H1 (cell line): ENCODE measurements around the gene TRAPPC12. TPM values are rescaled to one million over a fixed set of nuclear protein-coding genes. Genes with fewer than 3 reads are reported as not detected.

ENCODE experiments used
- CTCF ChIA-PET: fragments of 300-600 bp; sonication (Branson Sonifier 250); formaldehyde crosslinking; loops from one replicate; lab custom pipeline; 2021; ENCODE audit not compliant: partially characterized antibody; lab: Charles Lee
- POLR2A ChIA-PET: fragments of 300-600 bp; sonication (Branson Sonifier 250); formaldehyde crosslinking; loops from one replicate; lab custom pipeline; 2021; ENCODE audit warnings: inconsistent platforms; ENCODE audit not compliant: partially characterized antibody; lab: Charles Lee
- DNase-seq, 2 experiments: peaks; one replicate each; pipeline versions ENCODE4 v3.0.0 to v3.0.0-alpha.2; 2010 to 2022; ENCODE audit warnings: low spot score in 2 of 2, low read depth in 1 of 2, mixed read lengths in 1 of 2
- FAIRE-seq: peaks from 2 replicates; lab custom pipeline; 2011; peaks lifted over from hg19 to GRCh38; lab: Jason Lieb, UNC
- H2AFZ ChIP-seq: 2 replicates; pipeline ENCODE4 v1.8.1; 2012; ENCODE audit warnings: low read length, inconsistent platforms
- H2AK5ac ChIP-seq: 2 replicates; pipeline ENCODE4 v1.6.1; 2013; ENCODE audit warnings: low read depth, low read length
- H2BK120ac ChIP-seq: replicated peaks from 2 replicates; pipeline ENCODE3; 2013; ENCODE audit warnings: low read depth, low read length, inconsistent platforms
- H2BK12ac ChIP-seq: 2 replicates; pipeline ENCODE4 v1.6.1; 2013; ENCODE audit warnings: low read depth, low read length
- H2BK15ac ChIP-seq: 2 replicates; pipeline ENCODE4 v1.6.1; 2013; ENCODE audit warnings: low read length
- H2BK20ac ChIP-seq: 2 replicates; pipeline ENCODE4 v1.6.1; 2013; ENCODE audit warnings: low read length
- H2BK5ac ChIP-seq: 2 replicates; pipeline ENCODE4 v1.6.1; 2013; ENCODE audit warnings: low read depth, low read length
- H3K14ac ChIP-seq: 2 replicates; pipeline ENCODE4 v1.6.1; 2013; ENCODE audit warnings: inconsistent platforms; ENCODE audit not compliant: insufficient read length
- H3K18ac ChIP-seq: 2 replicates; pipeline ENCODE4 v1.6.1; 2013; ENCODE audit warnings: low read length; ENCODE audit errors: extremely low read depth
- H3K23ac ChIP-seq: 2 replicates; pipeline ENCODE4 v1.6.1; 2013; ENCODE audit warnings: inconsistent platforms; ENCODE audit not compliant: insufficient read length
- H3K23me2 ChIP-seq: 2 replicates; pipeline ENCODE4 v1.6.1; 2013; ENCODE audit warnings: low read depth, low read length
- H3K27ac ChIP-seq: 2 replicates; pipeline ENCODE4 v1.6.1; 2011; ENCODE audit warnings: low read depth, low read length, inconsistent platforms
- H3K27me3 ChIP-seq, 4 experiments: replicated peaks in 1 of 4; 1 replicate in 1 of 4; 2 replicates in 3 of 4; pipeline versions ENCODE4 v1.6.1 to v1.8.1; 2011 to 2013; ENCODE audit warnings: low read length in 3 of 4, mild to moderate bottlenecking in 3 of 4, inconsistent platforms in 2 of 4, mixed read lengths in 2 of 4, moderate library complexity in 1 of 4; ENCODE audit not compliant: control insufficient read depth in 3 of 4, insufficient read depth in 3 of 4; ENCODE audit errors: extremely low read depth in 1 of 4
- H3K36me3 ChIP-seq, 4 experiments: 2 replicates each; pipeline versions ENCODE4 v1.6.1 to v1.8.1; 2011 to 2013; ENCODE audit warnings: mild to moderate bottlenecking in 4 of 4, low read length in 3 of 4, moderate library complexity in 2 of 4, control low read depth in 1 of 4, inconsistent platforms in 1 of 4; ENCODE audit not compliant: insufficient read depth in 4 of 4, control insufficient read depth in 2 of 4
- H3K4ac ChIP-seq: replicated peaks from 2 replicates; pipeline ENCODE3; 2013; ENCODE audit warnings: low read length, low read depth, mixed read lengths, inconsistent platforms; ENCODE audit not compliant: insufficient read length
- H3K4me1 ChIP-seq, 4 experiments: replicated peaks in 1 of 4; 1 replicate in 1 of 4; 2 replicates in 3 of 4; pipeline versions ENCODE4 v1.6.1 to v1.8.1; 2011 to 2013; ENCODE audit warnings: low read length in 3 of 4, inconsistent platforms in 2 of 4, mixed read lengths in 1 of 4; ENCODE audit not compliant: insufficient read depth in 4 of 4, control insufficient read depth in 3 of 4
- H3K4me2 ChIP-seq, 2 experiments: 2 replicates each; pipeline versions ENCODE4 v1.6.1 to v1.8.1; 2011 to 2013; ENCODE audit warnings: low read depth in 2 of 2, low read length in 2 of 2, control low read depth in 1 of 2, inconsistent platforms in 1 of 2, mild to moderate bottlenecking in 1 of 2; ENCODE audit not compliant: insufficient read depth in 1 of 2
- H3K4me3 ChIP-seq, 4 experiments: fragments of 200-600, 300-600 bp in 1 of 4; sonication (generic), shearing (Covaris generic), sonication (Bioruptor Twin) in 1 of 4; 2 replicates each; pipeline versions ENCODE4 v1.5.1 to v1.8.1; 2011 to 2016; ENCODE audit warnings: low read length in 4 of 4, low read depth in 3 of 4, control low read depth in 2 of 4, inconsistent platforms in 2 of 4, mild to moderate bottlenecking in 2 of 4, mixed read lengths in 1 of 4, moderate library complexity in 1 of 4; ENCODE audit not compliant: insufficient read depth in 2 of 4; ENCODE audit errors: extremely low read depth in 1 of 4
- H3K56ac ChIP-seq: replicated peaks from 2 replicates; pipeline ENCODE3; 2013; ENCODE audit warnings: low read depth, mild to moderate bottlenecking, mixed read lengths, low read length, inconsistent platforms; ENCODE audit not compliant: insufficient read length
- H3K79me1 ChIP-seq: 2 replicates; pipeline ENCODE4 v1.6.1; 2013; ENCODE audit warnings: low read depth, low read length, control low read depth
- H3K79me2 ChIP-seq, 2 experiments: 2 replicates each; pipeline versions ENCODE4 v1.6.1 to v1.8.1; 2012 to 2013; ENCODE audit warnings: low read length in 2 of 2, mild to moderate bottlenecking in 2 of 2, inconsistent platforms in 1 of 2; ENCODE audit not compliant: insufficient read depth in 2 of 2, control insufficient read depth in 1 of 2
- H3K9ac ChIP-seq, 4 experiments: replicated peaks in 1 of 4; 1 replicate in 1 of 4; 2 replicates in 3 of 4; pipeline versions ENCODE4 v1.6.1 to v1.8.1; 2011 to 2013; ENCODE audit warnings: low read depth in 3 of 4, low read length in 3 of 4, control low read depth in 2 of 4, mild to moderate bottlenecking in 2 of 4, moderate library complexity in 2 of 4, inconsistent platforms in 1 of 4; ENCODE audit errors: extremely low read depth in 1 of 4
- H3K9me3 ChIP-seq, 2 experiments: 2 replicates each; pipeline versions ENCODE4 v1.6.1 to v1.8.1; 2012 to 2013; ENCODE audit warnings: mild to moderate bottlenecking in 2 of 2, moderate library complexity in 2 of 2, control low read depth in 1 of 2, inconsistent platforms in 1 of 2, low read depth in 1 of 2, low read length in 1 of 2, mixed read lengths in 1 of 2; ENCODE audit not compliant: insufficient read depth in 2 of 2
- H4K20me1 ChIP-seq, 2 experiments: replicated peaks in 1 of 2; 2 replicates each; pipeline versions ENCODE3 to v1.8.1; 2011 to 2013; ENCODE audit warnings: inconsistent platforms in 2 of 2, low read length in 2 of 2, mild to moderate bottlenecking in 1 of 2; ENCODE audit not compliant: insufficient read depth in 2 of 2, control insufficient read depth in 1 of 2
- H4K5ac ChIP-seq: 2 replicates; pipeline ENCODE4 v1.6.1; 2013; ENCODE audit warnings: low read length, low read depth, mixed read lengths, inconsistent platforms; ENCODE audit not compliant: insufficient read length
- H4K8ac ChIP-seq: 2 replicates; pipeline ENCODE4 v1.8.0; 2013; ENCODE audit warnings: mild to moderate bottlenecking, moderate library complexity, low read length, inconsistent platforms; ENCODE audit not compliant: insufficient read depth; ENCODE audit errors: extremely low read depth
- H4K91ac ChIP-seq: replicated peaks from 2 replicates; pipeline ENCODE3; 2013; ENCODE audit warnings: low read length, mixed read lengths, inconsistent platforms; ENCODE audit not compliant: insufficient read length
- EGR1 ChIP-seq: IDR thresholded peaks from 2 replicates; pipeline ENCODE4 v1.6.1; 2011; ENCODE audit warnings: low read depth, low read length, borderline replicate concordance
- RXRA ChIP-seq: IDR thresholded peaks from 2 replicates; pipeline ENCODE4 v1.6.1; 2011; ENCODE audit warnings: low read depth, mild to moderate bottlenecking, low read length, moderate library complexity; ENCODE audit not compliant: insufficient read depth
- SIX5 ChIP-seq: IDR thresholded peaks from 2 replicates; pipeline ENCODE4 v1.6.1; 2011; ENCODE audit warnings: mild to moderate bottlenecking, low read depth, low read length
- SUZ12 ChIP-seq: fragments of 200-600 bp; sonication (generic); IDR thresholded peaks from 2 replicates; pipeline ENCODE4 v1.6.1; 2012; ENCODE audit warnings: mild to moderate bottlenecking, inconsistent platforms, low read length, moderate library complexity, mixed read lengths
- WGBS, 2 experiments: shearing (Covaris generic) in 1 of 2; methylation state at CpG; one replicate each; pipeline versions ENCODE4 v1.1.6 to v1.1.7; 2013 to 2015; ENCODE audit warnings: low lambda C conversion rate in 2 of 2, mixed read lengths in 2 of 2, inconsistent platforms in 1 of 2, low coverage in 1 of 2, missing lambda C conversion rate in 1 of 2; ENCODE audit not compliant: insufficient replicate concordance in 2 of 2, insufficient coverage in 1 of 2, insufficient read length in 1 of 2; ENCODE audit errors: extremely low coverage in 1 of 2, missing lambda C conversion rate in 1 of 2; 5-methylcytosine and 5-hydroxymethylcytosine counted together
- polyA plus RNA-seq, 7 experiments: library from polyadenylated mRNA; depleted of rRNA in 3 of 7; stranded (reverse) in 5 of 7; unstranded in 2 of 7; fragments of >200 nt in 5 of 7; fragments of 200-250 nt in 2 of 7; gene quantifications; 1 replicate in 5 of 7; 2 replicates in 1 of 7; 4 replicates in 1 of 7; pipeline versions ENCODE4 v1.2.1 to v1.2.3, GENCODE V29; 2011 to 2013; ENCODE audit warnings: missing spikeins in 2 of 7, mixed read lengths in 2 of 7
- total RNA-seq: library from RNA; stranded (reverse); fragmentation: NEBNext Ultra II Directional; extraction: Animal tissue kit (Norgen Biotek cat#: 25700); gene quantifications from 2 replicates; pipeline ENCODE4 v1.2.1, GENCODE V29; 2021
- TF ChIP-seq, protein P1 (sequence below): IDR thresholded peaks from 2 replicates; pipeline ENCODE4 v1.6.1; 2012; ENCODE audit warnings: inconsistent platforms
- TF ChIP-seq, protein P2 (sequence below): IDR thresholded peaks from 2 replicates; pipeline ENCODE4 v1.6.1; 2012; ENCODE audit warnings: inconsistent platforms

Gene TRAPPC12
- total and polyA plus RNA-seq, 2 of the 8 experiments (the other 6 are each of a cell fraction or from before 2014, with no cell fraction given): 35.0 to 67.3 TPM

DNA sequence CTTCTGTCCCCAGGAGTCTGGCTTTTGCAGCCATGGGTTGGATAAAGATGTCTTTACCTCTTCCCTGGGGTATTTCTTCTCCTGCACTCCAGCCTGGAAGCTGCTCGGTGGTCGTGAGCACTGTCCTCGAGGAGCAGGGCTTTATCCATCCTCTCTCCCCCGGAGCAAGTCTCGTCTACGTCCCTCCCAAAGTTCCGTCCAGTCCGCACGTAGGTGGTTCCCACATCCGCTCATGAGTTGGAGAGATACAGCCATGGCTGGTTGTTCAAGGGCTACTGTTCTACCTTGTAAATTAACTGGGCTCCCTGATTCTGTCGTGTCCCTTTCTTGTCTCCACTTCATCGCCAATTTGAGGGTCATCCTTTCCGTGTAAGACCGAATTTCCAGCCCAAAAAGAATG lies 47.1 kb downstream of the TRAPPC12 start:
- Histone ChIP-seq H3K4ac (no peak overlapping the region), H2AFZ (no peak overlapping the region), H3K27me3 (no peaks in the 10 kb centered on the region), H3K79me1 (0 out of 2 replicates have a peak, but pooled peaks cover 1% of the 10 kb centered on the region), H3K18ac (no peak overlapping the region), H2BK20ac (no peak overlapping the region), H3K23ac (no peak overlapping the region), H4K91ac (no peak overlapping the region), H3K4me1 (no peaks in the 10 kb centered on the region), H3K56ac (no peak overlapping the region), H2AK5ac (no peak overlapping the region), H4K8ac (no peak overlapping the region; the same call in 1 of the 2 replicates), H4K5ac (no peak overlapping the region), H3K79me2 (no peaks in the 10 kb centered on the region), H3K9me3 (no peaks in the 10 kb centered on the region), H2BK5ac (no peak overlapping the region), H2BK12ac (no peak overlapping the region), H3K14ac (no peak overlapping the region), H3K9ac (no peak overlapping the region), H3K4me2 (no peak overlapping the region), H2BK120ac (no peak overlapping the region), H4K20me1 (peaks cover 0 to 3% of the 10 kb centered on the region in 2 experiments), H3K36me3 (peaks cover 0 to 31% (median 18%) of the 10 kb centered on the region in 4 experiments; a peak in 7 of 8 replicates), H3K4me3 (no peak overlapping the region), H3K27ac (no peak overlapping the region), H3K23me2 (no peaks in the 10 kb centered on the region), H2BK15ac (no peak overlapping the region)
- 90% methylated on average over 14 of the region's 14 CpGs; no CpG with 5 or more reads in 1 of the 2 experiments for WGBS, 2 experiments
- POLR2A ChIA-PET: no interaction called here
- CTCF ChIA-PET: interaction anchor here (1.1 to 9.3 kb wide), 5 partner anchors 13 to 36 kb away, joined by 3 to 123 read pairs (median 6); no protein-coding TSS in a partner anchor
- FAIRE-seq: no peak
- no peak for DNase-seq
- TF ChIP-seq RXRA (no peak), EGR1 (no peak), SIX5 (no peak), SUZ12 (no peak)
- TF ChIP-seq, protein P1, sequence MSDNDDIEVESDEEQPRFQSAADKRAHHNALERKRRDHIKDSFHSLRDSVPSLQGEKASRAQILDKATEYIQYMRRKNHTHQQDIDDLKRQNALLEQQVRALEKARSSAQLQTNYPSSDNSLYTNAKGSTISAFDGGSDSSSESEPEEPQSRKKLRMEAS: no peak
- TF ChIP-seq, protein P2, sequence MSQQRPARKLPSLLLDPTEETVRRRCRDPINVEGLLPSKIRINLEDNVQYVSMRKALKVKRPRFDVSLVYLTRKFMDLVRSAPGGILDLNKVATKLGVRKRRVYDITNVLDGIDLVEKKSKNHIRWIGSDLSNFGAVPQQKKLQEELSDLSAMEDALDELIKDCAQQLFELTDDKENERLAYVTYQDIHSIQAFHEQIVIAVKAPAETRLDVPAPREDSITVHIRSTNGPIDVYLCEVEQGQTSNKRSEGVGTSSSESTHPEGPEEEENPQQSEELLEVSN: no peak
